GM06990 (cell line): ENCODE data around the gene TBC1D21.

Experiments used
- DNase-seq: peaks from one replicate; pipeline ENCODE4 v3.0.0-alpha.2; 2011; ENCODE audit not compliant: insufficient read length; ENCODE audit errors: extremely low read depth
- H3K27me3 ChIP-seq: replicated peaks from 2 replicates; pipeline ENCODE4 v1.6.0; 2011; ENCODE audit warnings: low read length; ENCODE audit not compliant: control insufficient read depth, insufficient read depth
- H3K36me3 ChIP-seq: 2 replicates; pipeline ENCODE4 v1.5.1; 2011; ENCODE audit warnings: low read length; ENCODE audit not compliant: control insufficient read depth, insufficient read depth
- H3K4me3 ChIP-seq: replicated peaks from 2 replicates; pipeline ENCODE4 v1.5.1; 2011; ENCODE audit warnings: low read depth, mild to moderate bottlenecking, control low read depth, low read length
- TF ChIP-seq, protein P1 (sequence below): IDR thresholded peaks from 2 replicates; pipeline ENCODE4 v1.5.1; 2011; ENCODE audit warnings: low read length, control low read depth, mild to moderate bottlenecking, inconsistent platforms; ENCODE audit not compliant: insufficient read depth, poor library complexity, severe bottlenecking

TBC1D21 gene

DNA sequence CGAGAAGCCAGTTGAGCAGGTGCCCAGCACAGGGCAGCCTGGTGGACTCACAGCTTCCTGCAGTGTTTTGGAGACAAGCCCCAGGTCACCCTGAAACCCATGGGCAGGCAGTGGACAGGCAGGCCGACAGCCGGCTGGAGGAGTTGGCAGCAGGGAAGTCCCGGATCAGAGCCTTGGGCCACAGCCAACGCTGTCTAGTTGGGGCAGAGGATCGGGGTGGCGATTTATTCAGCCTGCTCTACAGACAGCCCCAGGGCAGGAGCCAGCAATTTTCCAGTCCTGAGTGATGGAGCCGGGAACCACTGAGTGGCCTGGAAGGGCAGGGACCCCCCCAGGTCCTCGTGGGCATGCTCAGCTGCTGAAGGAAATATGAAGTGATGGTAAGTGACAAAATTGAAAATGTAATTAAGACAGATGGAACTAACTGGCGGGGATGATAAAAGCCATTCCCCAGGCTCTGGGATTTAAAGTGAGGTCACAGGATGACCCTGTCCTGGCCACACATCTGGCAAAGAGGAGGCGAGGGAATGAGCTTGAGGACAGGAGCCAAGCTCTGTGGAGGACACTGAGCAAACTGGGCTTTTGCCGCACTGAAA lies 34.4 kb upstream of the TBC1D21 start:
- TF ChIP-seq, protein P1, sequence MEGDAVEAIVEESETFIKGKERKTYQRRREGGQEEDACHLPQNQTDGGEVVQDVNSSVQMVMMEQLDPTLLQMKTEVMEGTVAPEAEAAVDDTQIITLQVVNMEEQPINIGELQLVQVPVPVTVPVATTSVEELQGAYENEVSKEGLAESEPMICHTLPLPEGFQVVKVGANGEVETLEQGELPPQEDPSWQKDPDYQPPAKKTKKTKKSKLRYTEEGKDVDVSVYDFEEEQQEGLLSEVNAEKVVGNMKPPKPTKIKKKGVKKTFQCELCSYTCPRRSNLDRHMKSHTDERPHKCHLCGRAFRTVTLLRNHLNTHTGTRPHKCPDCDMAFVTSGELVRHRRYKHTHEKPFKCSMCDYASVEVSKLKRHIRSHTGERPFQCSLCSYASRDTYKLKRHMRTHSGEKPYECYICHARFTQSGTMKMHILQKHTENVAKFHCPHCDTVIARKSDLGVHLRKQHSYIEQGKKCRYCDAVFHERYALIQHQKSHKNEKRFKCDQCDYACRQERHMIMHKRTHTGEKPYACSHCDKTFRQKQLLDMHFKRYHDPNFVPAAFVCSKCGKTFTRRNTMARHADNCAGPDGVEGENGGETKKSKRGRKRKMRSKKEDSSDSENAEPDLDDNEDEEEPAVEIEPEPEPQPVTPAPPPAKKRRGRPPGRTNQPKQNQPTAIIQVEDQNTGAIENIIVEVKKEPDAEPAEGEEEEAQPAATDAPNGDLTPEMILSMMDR: no peak
- Histone ChIP-seq H3K27me3 (peaks cover 2% of the 10 kb centered on the region), H3K4me3 (no peak overlapping the region), H3K36me3 (no peaks in the 10 kb centered on the region)
- no peak for DNase-seq

DNA sequence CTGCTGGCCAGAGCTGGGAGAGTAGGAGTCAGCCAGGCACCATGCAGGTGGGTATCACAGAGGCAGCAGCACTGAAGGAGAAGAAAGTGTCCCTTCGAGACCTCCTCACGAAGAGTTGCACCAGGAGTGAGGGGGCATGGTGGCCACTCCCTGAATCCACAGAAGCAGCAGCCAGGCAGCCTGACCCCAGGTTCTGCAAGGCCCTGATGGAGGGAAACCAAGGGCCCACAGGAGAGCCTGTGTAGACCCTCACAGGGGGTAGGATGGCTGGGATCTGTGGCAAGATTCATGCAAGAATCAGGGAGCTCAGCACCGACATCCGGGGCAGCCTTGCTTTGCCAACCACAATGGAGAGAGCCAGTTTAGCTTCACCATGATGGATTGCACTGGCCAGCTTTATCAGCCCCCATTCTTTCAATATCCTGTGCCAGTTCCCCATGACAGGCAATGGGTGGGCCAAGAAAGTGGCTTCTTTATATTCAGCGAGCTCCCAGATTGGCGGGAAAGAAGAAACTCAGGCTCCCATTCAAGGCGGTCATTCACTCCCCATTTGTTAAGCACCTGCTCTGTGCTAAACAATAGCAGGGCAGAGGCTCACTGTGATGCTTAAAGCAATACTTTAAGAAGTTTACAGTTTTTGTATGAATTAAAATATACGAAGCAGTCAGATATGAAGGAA lies 33.5 kb upstream of the TBC1D21 start:
- TF ChIP-seq, protein P1: no peak
- DNase-seq: no peak
- peaks cover 2% of the 10 kb centered on the region for H3K27me3 ChIP-seq

DNA sequence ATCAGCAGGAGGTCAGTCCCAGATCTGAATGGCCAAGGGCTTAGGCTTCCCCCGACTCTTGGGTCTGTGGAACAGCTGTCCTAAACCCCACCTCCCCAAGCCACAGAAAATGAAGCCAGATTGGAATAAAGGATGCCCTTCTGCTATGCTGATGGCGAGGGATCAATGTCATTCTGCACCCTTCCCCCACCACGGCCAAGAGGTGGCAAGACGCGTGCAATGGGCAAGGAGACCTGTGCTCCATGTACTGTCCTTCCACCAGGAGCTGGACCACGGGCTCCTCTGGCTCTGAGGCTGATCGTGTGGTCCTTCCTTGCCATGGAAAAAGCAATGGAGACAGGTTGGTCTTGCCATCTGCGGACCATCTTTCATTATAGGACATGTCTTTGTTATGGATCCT lies 32.6 kb upstream of the TBC1D21 start:
- H3K36me3 ChIP-seq: no peaks in the 10 kb centered on the region
- peaks cover 2% of the 10 kb centered on the region for H3K27me3 ChIP-seq

More for the DNA sequence above, 33.5 kb upstream of the TBC1D21 start:
- Histone ChIP-seq H3K4me3 (no peak overlapping the region), H3K36me3 (no peaks in the 10 kb centered on the region)

DNA sequence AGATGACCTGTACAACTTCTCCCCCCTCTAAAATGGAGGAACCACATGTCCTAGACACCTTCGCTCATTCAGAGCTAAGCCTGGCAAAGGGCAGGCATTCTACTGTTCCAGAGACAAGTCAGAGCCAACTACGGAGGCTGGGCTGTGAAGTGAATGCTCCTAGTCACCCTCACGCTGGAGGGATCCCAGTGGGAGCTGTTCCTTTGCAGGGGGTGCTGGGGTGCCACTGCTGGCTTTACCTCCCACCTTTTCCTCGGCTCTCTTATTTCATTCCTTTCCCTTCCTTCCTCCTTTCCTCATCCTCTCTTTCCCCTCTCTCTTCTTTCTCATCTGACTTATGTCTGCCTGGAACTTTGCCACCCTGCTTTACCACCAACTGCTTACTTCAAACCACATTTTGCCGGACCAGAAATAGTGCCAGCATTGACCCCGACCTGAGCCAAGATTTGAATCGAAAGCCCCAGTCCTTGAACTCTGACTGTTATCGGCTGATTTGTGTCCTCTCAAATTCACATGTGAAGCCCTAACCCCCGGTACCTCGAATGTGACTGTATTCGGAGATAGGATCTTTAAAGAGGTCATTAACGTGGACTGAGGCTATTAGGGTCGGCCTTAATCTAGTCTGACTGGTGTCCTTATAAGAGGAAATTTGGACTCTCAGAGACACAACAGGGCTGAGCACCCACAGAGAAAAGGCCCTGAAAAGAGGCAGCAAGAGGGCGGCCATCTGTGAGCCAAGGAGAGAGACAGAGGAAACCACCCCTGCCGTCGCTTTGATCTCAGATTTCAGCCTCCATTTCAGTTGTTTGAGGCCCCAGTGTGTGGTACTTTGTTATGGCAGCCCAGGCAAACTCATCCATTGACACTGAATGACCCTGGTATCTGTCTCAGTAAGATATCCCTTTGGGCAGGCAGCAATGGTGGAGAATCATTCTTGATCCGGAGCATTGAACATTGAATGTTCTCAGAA lies 31.3 kb upstream of the TBC1D21 start:
- Histone ChIP-seq H3K4me3 (no peak overlapping the region), H3K27me3 (no peaks in the 10 kb centered on the region; the same call in none of the 2 replicates), H3K36me3 (no peaks in the 10 kb centered on the region)
- TF ChIP-seq, protein P1: no peak
- no peak for DNase-seq

More for the DNA sequence above, 32.6 kb upstream of the TBC1D21 start:
- TF ChIP-seq, protein P1: no peak
- no peak for DNase-seq
- H3K4me3 ChIP-seq: no peak overlapping the region

DNA sequence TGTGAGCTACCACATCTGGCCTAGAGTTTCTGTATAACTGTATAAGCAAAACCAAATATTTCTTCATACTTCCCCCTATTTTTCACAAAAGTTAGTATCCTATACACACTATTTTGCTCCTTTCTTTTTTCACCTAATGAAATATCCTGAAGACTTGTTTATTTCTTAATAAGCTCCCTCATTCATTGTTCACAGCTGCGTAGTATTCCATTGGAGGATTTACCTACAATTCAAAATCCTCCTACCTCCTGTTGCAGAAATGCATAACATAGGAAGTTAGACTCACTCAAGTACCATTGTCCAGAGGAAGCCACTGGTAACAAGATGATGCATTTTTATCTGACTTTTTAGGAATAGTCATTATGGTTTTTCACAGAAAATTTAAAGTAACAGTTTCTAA lies 29.6 kb upstream of the TBC1D21 start:
- TF ChIP-seq, protein P1: no peak

More for the DNA sequence above, 29.6 kb upstream of the TBC1D21 start:
- H3K27me3 ChIP-seq: no peaks in the 10 kb centered on the region; the same call in none of the 2 replicates
- H3K4me3 ChIP-seq: no peak overlapping the region
- no peak for DNase-seq
- H3K36me3 ChIP-seq: no peaks in the 10 kb centered on the region
